Heart left ventricle (tissue), 16 donors: ENCODE measurements around the gene LRP2. TPM values are rescaled to one million over a fixed set of nuclear protein-coding genes. Genes with fewer than 3 reads are reported as not detected.

Source experiments
- ATAC-seq, 4 donors: fragments of 200-7000 bp; cut with Tn5 transposase; one replicate each; pipeline ENCODE4 v1.9.1; 2020 to 2022; ENCODE audit warnings: moderate library complexity in 4 of 4, mild to moderate bottlenecking in 3 of 4, moderate number of reproducible peaks in 1 of 4
- DNase-seq, 5 donors: peaks; one replicate each; pipeline ENCODE4 v3.0.0-alpha.2; 2020
- H3K27ac ChIP-seq, 12 donors: fragments of 200-600 bp; sonication (generic) in 4 of 12; one replicate each; pipeline versions ENCODE4 v1.5.0 to v1.8.0; 2016 to 2022; ENCODE audit warnings: mild to moderate bottlenecking in 2 of 12
- H3K27me3 ChIP-seq, 9 donors: fragments of 200-600 bp; sonication (generic) in 2 of 9; one replicate each; pipeline versions ENCODE4 v1.5.1 to v1.8.0; 2016 to 2022; ENCODE audit warnings: mild to moderate bottlenecking in 3 of 9
- H3K36me3 ChIP-seq, 9 donors: fragments of 200-600 bp; sonication (generic) in 2 of 9; one replicate each; pipeline versions ENCODE4 v1.5.0 to v1.8.0; 2018 to 2022; ENCODE audit warnings: mild to moderate bottlenecking in 2 of 9
- H3K4me1 ChIP-seq, 12 donors: fragments of 200-600 bp; sonication (generic) in 4 of 12; one replicate each; pipeline versions ENCODE4 v1.5.0 to v1.8.0; 2016 to 2022; ENCODE audit warnings: mild to moderate bottlenecking in 3 of 12
- H3K4me3 ChIP-seq, 12 donors: fragments of 200-600 bp; sonication (generic) in 4 of 12; one replicate each; pipeline versions ENCODE4 v1.5.0 to v1.8.0; 2017 to 2022; ENCODE audit warnings: mild to moderate bottlenecking in 9 of 12, moderate library complexity in 4 of 12
- H3K9me3 ChIP-seq, 12 donors: fragments of 200-600 bp; sonication (generic) in 4 of 12; one replicate each; pipeline versions ENCODE4 v1.5.0 to v1.8.0; 2016 to 2022; ENCODE audit warnings: mild to moderate bottlenecking in 1 of 12
- CTCF ChIP-seq, 12 donors: fragments of 200-600 bp; sonication (generic) in 4 of 12; IDR thresholded peaks; one replicate each; pipeline versions ENCODE4 v1.5.0 to v1.8.0; 2018 to 2022; ENCODE audit warnings: antibody characterized with exemption in 12 of 12, mild to moderate bottlenecking in 5 of 12
- POLR2A ChIP-seq, 2 donors: fragments of 450-650 bp; IDR thresholded peaks; one replicate each; pipeline ENCODE4 v1.6.1; 2017; ENCODE audit warnings: antibody characterized with exemption in 2 of 2, mild to moderate bottlenecking in 2 of 2, moderate library complexity in 2 of 2
- WGBS, 4 donors: extraction: QIAGEN DNeasy Blood & Tissue Kit in 2 of 4; methylation state at CpG; one replicate each; pipeline versions ENCODE4 v1.1.5 to v1.1.7; 2013 to 2018; 5-methylcytosine and 5-hydroxymethylcytosine counted together
- intact Hi-C, 10 donors: fragments of 100-400 bp; cut with DNase I; formaldehyde crosslinking; loops; one replicate each; pipeline versions ENCODE4 v1.11.1 to v1.14.2; 2022
- polyA plus RNA-seq, 2 donors: library from polyadenylated mRNA; stranded (reverse); fragments of 200-250 nt; gene quantifications; one replicate each; pipeline ENCODE4 v1.2.3, GENCODE V29; 2013
- total RNA-seq, 9 donors: library from RNA; depleted of rRNA in 2 of 9; stranded (reverse); fragments of >200 nt in 2 of 9; fragmentation: NEBNext Ultra II Directional in 3 of 9; extraction: Animal tissue kit (Norgen Biotek cat#: 25700) in 3 of 9; gene quantifications; one replicate each; pipeline versions ENCODE4 v1.1.0 to v1.2.4, GENCODE V29; 2016 to 2023
- donor health status: ischemic (EF 13 %, LVEDD 7.1; RV severe dilation, severe dysfunction).
- donor health status: healthy with polysubstance abuse.
- donor health status: DM: no; HTN: yes; CAD: no.
- donor health status: DM: no; HTN: no; CAD: no.
- donor health status: ischemic (EF 25% LVEDD 6.9; RV normal size, moderate dysfunction).
- donor health status: ischemic (EF 25% LVEDD 5.7; RV mildly dilated, moderate dysfunction).
- donor health status: healthy.
- donor health status: DM: yes; HTN: yes; CAD: no.
- donor health status: ischemic (EF 35%, LVEDD 5.7; RV mildly dilated, moderate dysfunction).
- donor health status: nonischemic (EF 11% LVEDD 7.7; RV severe dilation, severe dysfunction).
- donor health status: DM: yes; HTN: yes; CAD: no.
- donor health status: PGD.
- donor health status: ischemic (EF 29% LVEDD 5.4; RV normal size, mild dysfunction).
- donor health status: nonischemic (EF 23%, LVEDD 6.1; RV moderate dilation, normal function).

Gene LRP2
- total and polyA plus RNA-seq, 11 donors, result 0.01 to 13.6 (median 0.09) TPM; not detected in 5

GRCh38 chr2:169182573-169182972, 179.8 kb downstream of the LRP2 start:
- Histone ChIP-seq H3K4me1 (no peaks in the 10 kb centered on the region), H3K27me3 (peaks cover 0 to 4% (median 0%) of the 10 kb centered on the region in 9 donors), H3K4me3 (no peak overlapping the region), H3K36me3 (no peaks in the 10 kb centered on the region), H3K27ac (no peak overlapping the region), H3K9me3 (no peaks in the 10 kb centered on the region)
- 87 to 95% (median 93%) methylated on average over 2 of the region's 2 CpGs for WGBS, 4 donors
- intact Hi-C loops, result no loop called here
- no peak for ATAC-seq
- TF ChIP-seq POLR2A (IDR thresholded peaks at IDR 0.05) (no peak), CTCF (IDR thresholded peaks at IDR 0.05) (no peak)
- no peak for DNase-seq

GRCh38 chr2:169178804-169179390, 183.4 kb downstream of the LRP2 start:
- H3K4me1 ChIP-seq, result no peaks in the 10 kb centered on the region
- H3K9me3 ChIP-seq, result no peaks in the 10 kb centered on the region
- peaks cover 0 to 4% (median 0%) of the 10 kb centered on the region in 9 donors for H3K27me3 ChIP-seq
- WGBS, 4 donors, result 87 to 97% (median 92%) methylated on average over 1 of the region's 1 CpG
- intact Hi-C loops, result no loop called here
- H3K27ac ChIP-seq, result no peak overlapping the region
- H3K4me3 ChIP-seq, result no peak overlapping the region
- DNase-seq (no peak), ATAC-seq (no peak)
- TF ChIP-seq POLR2A (IDR thresholded peaks at IDR 0.05) (no peak), CTCF (IDR thresholded peaks at IDR 0.05) (no peak)
- H3K36me3 ChIP-seq, result no peaks in the 10 kb centered on the region

GRCh38 chr2:169178364-169178763, 184.0 kb downstream of the LRP2 start:
- Histone ChIP-seq H3K27ac (no peak overlapping the region), H3K36me3 (no peaks in the 10 kb centered on the region), H3K9me3 (no peaks in the 10 kb centered on the region), H3K27me3 (peaks cover 0 to 4% (median 0%) of the 10 kb centered on the region in 9 donors), H3K4me1 (no peaks in the 10 kb centered on the region), H3K4me3 (no peak overlapping the region)
- no peak for TF ChIP-seq POLR2A (IDR thresholded peaks at IDR 0.05)
- no peak for TF ChIP-seq CTCF (IDR thresholded peaks at IDR 0.05)
- WGBS, 4 donors, result 65 to 88% (median 76%) methylated on average over 5 of the region's 5 CpGs
- intact Hi-C loops, result no loop called here
- DNase-seq, result no peak
- no peak for ATAC-seq

- Histone ChIP-seq H3K27ac (no peak overlapping the region), H3K36me3 (no peaks in the 10 kb centered on the region), H3K4me1 (no peaks in the 10 kb centered on the region), H3K9me3 (no peaks in the 10 kb centered on the region), H3K4me3 (no peak overlapping the region), H3K27me3 (peaks cover 0 to 4% (median 0%) of the 10 kb centered on the region in 9 donors)
- ATAC-seq (no peak), DNase-seq (no peak)
- no peak for TF ChIP-seq POLR2A (IDR thresholded peaks at IDR 0.05)
- no peak for TF ChIP-seq CTCF (IDR thresholded peaks at IDR 0.05)
- intact Hi-C loops, result no loop called here
- WGBS, 4 donors, result 86 to 89% (median 87%) methylated on average over 10 of the region's 10 CpGs
Measured at GRCh38 chr2:169175112-169175511, 187.2 kb downstream of the LRP2 start.
